OCI-LY3 (cell line): Measurements from ENCODE around the gene WDR31.

Experiments used
- EZH2phosphoT487 ChIP-seq: fragments of 200-600 bp; shearing (Covaris generic); IDR thresholded peaks from 2 replicates; pipeline ENCODE4 v1.6.1; 2018; ENCODE audit warnings: antibody characterized with exemption, mixed run types, low read depth
- TF ChIP-seq, protein P1 (sequence below): fragments of 200-600, 300-600 bp; sonication (generic); IDR thresholded peaks from 2 replicates; pipeline ENCODE4 v1.5.1; 2014; ENCODE audit warnings: antibody characterized with exemption, low read length, low read depth

DNA sequence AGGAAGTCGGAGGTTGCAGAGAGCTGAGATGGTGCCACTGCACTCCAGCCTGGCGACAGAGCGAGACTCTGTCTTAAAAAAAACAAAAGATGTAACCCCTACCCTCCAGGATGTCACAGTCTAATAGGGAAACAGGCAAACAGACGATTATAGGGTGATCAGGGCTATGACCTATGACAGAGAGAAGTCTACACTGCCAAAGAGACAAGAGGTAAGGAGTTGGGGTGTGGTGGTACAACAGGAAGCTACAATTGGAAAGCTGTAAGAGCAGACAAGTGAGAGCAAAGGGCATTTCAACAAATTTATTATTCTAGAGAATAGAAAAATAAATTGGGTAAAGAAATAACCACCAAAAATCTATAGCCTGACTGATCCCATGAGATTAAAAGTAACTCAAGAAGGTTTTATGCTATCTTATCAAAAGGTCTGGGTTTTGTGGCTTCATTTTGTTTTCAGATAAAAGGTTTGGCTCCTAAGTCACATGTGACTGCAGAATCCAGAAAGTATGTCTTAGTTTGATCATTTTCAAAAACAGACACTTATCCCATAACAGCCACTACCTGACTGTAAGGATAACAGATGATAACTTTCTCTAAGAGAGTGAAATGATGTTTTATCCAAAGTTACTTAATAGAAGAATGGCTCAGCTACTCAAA is 72.0 kb downstream of the WDR31 start:
- TF ChIP-seq, protein P1, sequence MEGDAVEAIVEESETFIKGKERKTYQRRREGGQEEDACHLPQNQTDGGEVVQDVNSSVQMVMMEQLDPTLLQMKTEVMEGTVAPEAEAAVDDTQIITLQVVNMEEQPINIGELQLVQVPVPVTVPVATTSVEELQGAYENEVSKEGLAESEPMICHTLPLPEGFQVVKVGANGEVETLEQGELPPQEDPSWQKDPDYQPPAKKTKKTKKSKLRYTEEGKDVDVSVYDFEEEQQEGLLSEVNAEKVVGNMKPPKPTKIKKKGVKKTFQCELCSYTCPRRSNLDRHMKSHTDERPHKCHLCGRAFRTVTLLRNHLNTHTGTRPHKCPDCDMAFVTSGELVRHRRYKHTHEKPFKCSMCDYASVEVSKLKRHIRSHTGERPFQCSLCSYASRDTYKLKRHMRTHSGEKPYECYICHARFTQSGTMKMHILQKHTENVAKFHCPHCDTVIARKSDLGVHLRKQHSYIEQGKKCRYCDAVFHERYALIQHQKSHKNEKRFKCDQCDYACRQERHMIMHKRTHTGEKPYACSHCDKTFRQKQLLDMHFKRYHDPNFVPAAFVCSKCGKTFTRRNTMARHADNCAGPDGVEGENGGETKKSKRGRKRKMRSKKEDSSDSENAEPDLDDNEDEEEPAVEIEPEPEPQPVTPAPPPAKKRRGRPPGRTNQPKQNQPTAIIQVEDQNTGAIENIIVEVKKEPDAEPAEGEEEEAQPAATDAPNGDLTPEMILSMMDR: no peak
- no peak for TF ChIP-seq EZH2phosphoT487
